Measurements from ENCODE around the gene PIK3C3. TPM values are rescaled to one million over a fixed set of nuclear protein-coding genes. Genes with fewer than 3 reads are reported as not detected.

Gene PIK3C3
- total RNA-seq, 1 experiment from 2014 or later: 50.8 TPM

DNA sequence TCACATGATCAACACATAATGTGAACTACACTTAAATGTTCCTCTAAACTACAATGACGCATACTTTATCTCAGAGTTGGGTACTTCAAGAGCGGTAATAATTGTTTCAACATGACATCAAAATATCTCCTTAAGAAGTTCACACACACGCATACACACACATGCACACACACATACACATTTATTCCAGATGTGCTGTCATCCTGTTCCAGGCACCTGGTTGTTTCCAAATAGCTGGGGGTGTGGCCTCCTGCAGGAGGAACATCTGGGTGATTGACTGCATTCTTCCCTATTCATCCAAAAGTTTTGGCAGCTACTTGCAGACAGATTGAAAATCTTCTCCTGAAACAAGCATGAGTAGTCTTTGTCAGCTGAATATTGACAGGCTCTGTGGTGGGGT is 37.9 kb upstream of the PIK3C3 start:
- CTCF ChIA-PET: no interaction called here
- no TSS peak for BruUV-seq (replicated peaks)

DNA sequence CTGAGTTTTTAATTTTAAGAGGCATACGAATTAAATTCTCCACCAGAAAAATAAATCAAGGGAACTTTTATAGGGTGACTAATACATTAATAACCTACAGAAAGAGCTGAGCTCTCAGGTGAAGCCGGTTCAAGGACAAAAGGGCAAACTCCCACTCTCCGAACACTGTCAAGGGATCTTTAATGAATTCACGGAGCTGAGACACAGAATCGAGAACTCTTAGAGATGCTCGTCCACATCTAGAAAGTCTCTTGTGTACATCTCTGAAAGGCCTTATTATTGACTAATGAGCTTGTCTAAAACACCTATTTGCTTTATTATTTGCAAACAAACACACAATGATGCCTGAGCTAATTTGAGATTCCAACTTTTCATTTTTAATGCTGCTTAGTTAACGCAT is 33.3 kb upstream of the PIK3C3 start:
- CTCF ChIA-PET: no interaction called here
- Histone ChIP-seq H3K4me1 (ENCODE audit: insufficient read depth, low read length, poor library complexity, severe bottlenecking) (peaks cover 28% of the 10 kb centered on the region), H3K27me3 (replicated peaks; ENCODE audit: insufficient read depth, low read depth, low read length, poor library complexity) (no peaks in the 10 kb centered on the region), H3K36me3 (ENCODE audit: insufficient read depth, low read length, poor library complexity, severe bottlenecking) (no peaks in the 10 kb centered on the region), H3K4me3 (ENCODE audit: low read depth, low read length, poor library complexity, severe bottlenecking) (no peak overlapping the region), H3K9me3 (ENCODE audit: low read depth, low read length, poor library complexity, severe bottlenecking) (no peaks in the 10 kb centered on the region), H3K27ac (ENCODE audit: low read depth, low read length, poor library complexity, severe bottlenecking) (no peak overlapping the region)
- TF ChIP-seq EZH2 (IDR thresholded peaks at IDR 0.05; ENCODE audit: borderline replicate concordance, low read depth, low read length, poor library complexity, severe bottlenecking): no peak
- TF ChIP-seq, protein P1, sequence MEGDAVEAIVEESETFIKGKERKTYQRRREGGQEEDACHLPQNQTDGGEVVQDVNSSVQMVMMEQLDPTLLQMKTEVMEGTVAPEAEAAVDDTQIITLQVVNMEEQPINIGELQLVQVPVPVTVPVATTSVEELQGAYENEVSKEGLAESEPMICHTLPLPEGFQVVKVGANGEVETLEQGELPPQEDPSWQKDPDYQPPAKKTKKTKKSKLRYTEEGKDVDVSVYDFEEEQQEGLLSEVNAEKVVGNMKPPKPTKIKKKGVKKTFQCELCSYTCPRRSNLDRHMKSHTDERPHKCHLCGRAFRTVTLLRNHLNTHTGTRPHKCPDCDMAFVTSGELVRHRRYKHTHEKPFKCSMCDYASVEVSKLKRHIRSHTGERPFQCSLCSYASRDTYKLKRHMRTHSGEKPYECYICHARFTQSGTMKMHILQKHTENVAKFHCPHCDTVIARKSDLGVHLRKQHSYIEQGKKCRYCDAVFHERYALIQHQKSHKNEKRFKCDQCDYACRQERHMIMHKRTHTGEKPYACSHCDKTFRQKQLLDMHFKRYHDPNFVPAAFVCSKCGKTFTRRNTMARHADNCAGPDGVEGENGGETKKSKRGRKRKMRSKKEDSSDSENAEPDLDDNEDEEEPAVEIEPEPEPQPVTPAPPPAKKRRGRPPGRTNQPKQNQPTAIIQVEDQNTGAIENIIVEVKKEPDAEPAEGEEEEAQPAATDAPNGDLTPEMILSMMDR (conservative IDR thresholded peaks at IDR 0.05; ENCODE audit: low read depth, low read length): no peak
- BruUV-seq (replicated peaks): no TSS peak
- no peak for DNase-seq (ENCODE audit: low spot score)
- intact Hi-C loops (cut with micrococcal nuclease; ENCODE audit: unreplicated experiment): no loop called here
- POLR2A ChIA-PET (ENCODE audit: low non-redundant PET): no interaction called here

More for the DNA sequence above, 37.9 kb upstream of the PIK3C3 start:
- no peak for DNase-seq (ENCODE audit: low spot score)
- H3K4me3 ChIP-seq (ENCODE audit: low read depth, low read length, poor library complexity, severe bottlenecking): no peak overlapping the region
- no peak for TF ChIP-seq EZH2 (IDR thresholded peaks at IDR 0.05; ENCODE audit: borderline replicate concordance, low read depth, low read length, poor library complexity, severe bottlenecking)
- TF ChIP-seq, protein P1 (conservative IDR thresholded peaks at IDR 0.05; ENCODE audit: low read depth, low read length): no peak
- H3K27me3 ChIP-seq (replicated peaks; ENCODE audit: insufficient read depth, low read depth, low read length, poor library complexity): no peaks in the 10 kb centered on the region
- no peaks in the 10 kb centered on the region for H3K36me3 ChIP-seq (ENCODE audit: insufficient read depth, low read length, poor library complexity, severe bottlenecking)
- POLR2A ChIA-PET (ENCODE audit: low non-redundant PET): no interaction called here
- no peak overlapping the region for H3K27ac ChIP-seq (ENCODE audit: low read depth, low read length, poor library complexity, severe bottlenecking)
- intact Hi-C loops (cut with micrococcal nuclease; ENCODE audit: unreplicated experiment): no loop called here
- no peaks in the 10 kb centered on the region for H3K9me3 ChIP-seq (ENCODE audit: low read depth, low read length, poor library complexity, severe bottlenecking)
- peaks cover 2% of the 10 kb centered on the region for H3K4me1 ChIP-seq (ENCODE audit: insufficient read depth, low read length, poor library complexity, severe bottlenecking)

DNA sequence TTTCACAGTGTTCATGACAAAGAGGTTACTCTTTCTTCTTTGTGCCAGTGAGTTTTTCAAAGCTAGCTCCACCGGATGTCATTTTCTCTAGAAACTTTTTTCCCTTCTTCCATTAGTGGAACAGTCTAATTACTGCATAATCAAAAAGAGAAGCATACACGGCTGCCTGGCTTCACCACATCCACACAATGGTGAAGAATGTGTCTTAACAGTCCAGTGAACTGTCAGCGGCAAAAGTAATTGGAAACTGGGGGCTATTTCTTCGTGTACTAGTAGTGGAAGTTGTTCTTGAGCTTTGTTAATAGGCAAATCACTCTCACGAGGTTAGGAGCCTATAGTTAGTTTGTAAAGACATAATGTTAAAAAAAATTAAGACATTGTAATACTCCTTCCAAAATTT is 32.9 kb upstream of the PIK3C3 start:
- no peaks in the 10 kb centered on the region for H3K36me3 ChIP-seq (ENCODE audit: insufficient read depth, low read length, poor library complexity, severe bottlenecking)
- no peak for TF ChIP-seq EZH2 (IDR thresholded peaks at IDR 0.05; ENCODE audit: borderline replicate concordance, low read depth, low read length, poor library complexity, severe bottlenecking)
- TF ChIP-seq, protein P1 (conservative IDR thresholded peaks at IDR 0.05; ENCODE audit: low read depth, low read length): no peak
- no peaks in the 10 kb centered on the region for H3K27me3 ChIP-seq (replicated peaks; ENCODE audit: insufficient read depth, low read depth, low read length, poor library complexity)
- ChIA-PET CTCF (no interaction called here), POLR2A (ENCODE audit: low non-redundant PET) (no interaction called here)
- no TSS peak for BruUV-seq (replicated peaks)
- H3K9me3 ChIP-seq (ENCODE audit: low read depth, low read length, poor library complexity, severe bottlenecking): no peaks in the 10 kb centered on the region
- no peak overlapping the region for H3K4me3 ChIP-seq (ENCODE audit: low read depth, low read length, poor library complexity, severe bottlenecking)
- intact Hi-C loops (cut with micrococcal nuclease; ENCODE audit: unreplicated experiment): no loop called here
- H3K27ac ChIP-seq (ENCODE audit: low read depth, low read length, poor library complexity, severe bottlenecking): no peak overlapping the region
- DNase-seq (ENCODE audit: low spot score): no peak
- peaks cover 28% of the 10 kb centered on the region for H3K4me1 ChIP-seq (ENCODE audit: insufficient read depth, low read length, poor library complexity, severe bottlenecking)

Measured in A673 (cell line).